Ecto neural progenitor cell (in vitro differentiated cells): ENCODE results near the gene TSPAN7.

Experiments
- DNase-seq: peaks from one replicate; pipeline ENCODE4 v3.0.0-alpha.2; 2018; ENCODE audit warnings: low spot score

The TSPAN7 gene

DNA sequence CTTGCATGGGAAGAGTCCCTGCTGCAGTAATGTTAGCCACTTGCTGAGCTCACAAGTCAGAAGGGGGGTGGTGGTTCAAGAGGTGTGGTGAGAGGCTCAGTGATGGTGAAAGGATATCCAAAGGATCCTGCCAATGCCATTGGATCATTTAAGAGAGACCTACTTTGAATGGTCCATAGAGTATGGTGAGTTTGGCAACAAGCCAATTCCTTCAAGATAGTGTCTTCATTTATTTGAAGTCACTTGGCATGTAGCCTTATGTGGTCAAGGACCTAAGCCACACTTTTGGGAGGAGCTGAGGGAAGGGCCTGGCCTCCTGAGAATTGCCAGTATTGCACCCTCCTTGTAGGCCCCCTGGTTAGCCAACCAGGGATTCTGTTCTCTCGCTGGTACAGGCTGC is 87.9 kb downstream of the TSPAN7 start:
- no peak for DNase-seq

DNA sequence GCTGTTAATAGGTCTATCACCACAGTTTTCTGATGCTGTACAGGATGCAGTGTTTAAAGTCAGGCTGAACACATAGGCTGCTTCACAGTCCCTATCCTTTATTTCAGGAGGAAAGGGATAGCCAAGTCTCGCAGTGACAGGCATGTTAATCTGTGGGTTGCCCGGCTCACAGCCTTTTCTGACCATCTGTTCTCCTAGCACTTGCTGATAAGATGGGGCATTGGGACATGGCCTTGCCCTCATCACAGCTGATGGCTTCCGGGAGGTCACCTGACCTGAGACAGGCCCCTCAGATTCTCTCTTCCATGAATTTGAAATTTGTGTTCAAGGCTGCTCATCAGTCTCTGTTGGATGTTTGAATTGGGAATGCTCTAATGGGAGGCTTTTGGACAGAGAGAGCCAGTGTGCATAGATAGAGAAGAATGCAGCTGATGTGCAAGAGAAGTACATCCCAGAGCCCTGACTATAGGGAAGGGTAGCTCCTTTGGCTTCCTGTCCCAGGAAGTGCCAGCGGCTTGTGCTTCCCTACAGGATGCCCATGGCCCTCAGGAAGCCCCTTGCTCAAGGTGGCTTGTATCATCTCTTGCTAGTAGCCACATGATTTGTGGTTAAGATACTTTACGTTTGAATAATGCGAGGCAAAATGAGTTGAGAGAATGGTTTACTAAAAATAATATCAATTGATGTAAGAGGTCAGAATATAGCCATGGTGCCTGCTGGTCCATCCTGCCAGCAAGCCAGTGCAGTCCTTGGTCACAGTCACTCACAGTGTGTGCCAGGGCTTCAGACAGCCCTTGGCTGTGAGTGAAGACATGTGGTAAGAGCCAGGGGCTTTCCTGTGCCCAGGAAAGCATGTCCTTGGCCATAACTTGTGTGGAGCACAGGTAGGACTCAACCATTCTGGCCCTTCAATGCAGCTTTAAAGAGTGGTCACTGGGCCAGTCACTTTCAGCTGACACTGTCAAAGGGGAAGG is 88.6 kb downstream of the TSPAN7 start:
- DNase-seq, result no peak

GRCh38 chrX:38651625-38652601 is 90.6 kb downstream of the TSPAN7 start:
- no peak for DNase-seq

DNA sequence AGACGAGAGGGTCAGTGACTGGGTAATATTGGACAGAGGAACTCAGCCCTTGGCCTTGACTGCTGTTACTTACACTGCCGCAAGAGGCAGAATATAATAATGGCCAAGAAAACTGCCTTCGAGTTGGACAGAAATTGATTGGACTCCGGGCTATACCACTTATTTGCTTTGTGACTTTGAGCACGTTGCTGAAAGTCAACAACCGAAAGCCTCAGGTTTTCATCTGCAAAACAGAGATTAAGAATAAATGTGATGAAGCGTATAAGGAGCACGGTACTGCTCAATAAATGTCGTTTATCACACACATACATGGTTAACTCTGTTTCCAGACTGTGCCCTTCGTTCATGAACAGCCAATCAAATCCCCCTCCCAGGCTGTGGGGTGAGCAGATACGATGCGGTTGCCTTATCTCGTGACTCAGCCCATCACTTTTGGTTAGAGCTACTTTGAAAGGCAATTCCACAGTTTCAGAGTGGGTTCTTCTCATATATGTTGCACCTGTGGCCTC is 91.6 kb downstream of the TSPAN7 start:
- no peak for DNase-seq

GRCh38 chrX:38654302-38654701 is 93.0 kb downstream of the TSPAN7 start:
- no peak for DNase-seq

DNA sequence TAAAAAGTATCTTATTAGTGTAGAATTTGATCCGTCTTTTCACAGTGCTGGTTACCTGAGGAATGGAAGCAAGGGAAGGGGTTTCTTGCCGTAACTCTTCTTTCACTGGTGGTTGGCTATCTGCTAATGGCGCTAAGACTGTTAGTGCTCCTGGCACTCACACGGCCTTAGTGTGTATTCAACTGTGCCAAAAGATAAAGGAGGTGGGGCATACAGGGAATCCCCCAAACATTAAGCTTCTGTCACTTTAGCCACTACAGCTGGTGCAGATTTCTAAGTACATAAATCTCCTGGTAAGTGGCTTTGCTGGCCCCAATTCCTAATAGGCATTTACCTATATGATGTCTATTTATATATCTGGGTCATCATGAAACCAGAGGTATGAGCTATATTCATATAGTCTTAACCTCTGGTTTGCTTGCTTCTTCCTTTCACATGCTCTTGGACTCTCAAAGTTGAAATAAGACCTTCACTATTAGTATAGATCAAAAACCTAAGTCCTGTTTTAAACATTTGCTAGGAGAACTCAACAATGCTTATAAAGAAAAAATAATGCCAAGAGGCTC is 95.1 kb downstream of the TSPAN7 start:
- DNase-seq, result no peak

GRCh38 chrX:38657562-38657961 is 96.2 kb downstream of the TSPAN7 start:
- no peak for DNase-seq

GRCh38 chrX:38660395-38661102 is 99.2 kb downstream of the TSPAN7 start:
- no peak for DNase-seq

DNA sequence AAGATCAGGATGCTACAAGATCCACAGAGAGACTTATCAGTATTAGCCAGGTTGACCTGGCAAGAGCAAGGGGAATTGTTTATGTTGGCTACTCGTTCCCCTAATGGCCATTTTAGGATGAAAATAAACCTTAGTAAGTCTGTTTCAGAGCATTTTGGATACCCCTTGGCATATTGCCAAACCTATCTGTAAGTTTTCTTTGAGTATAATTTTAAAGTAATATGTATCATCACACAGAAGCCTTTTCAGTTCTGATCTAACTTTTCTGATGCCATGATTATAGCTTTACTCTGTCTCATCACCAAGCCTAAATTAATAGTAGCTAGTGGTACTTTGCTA is 99.7 kb downstream of the TSPAN7 start:
- DNase-seq, result no peak

- DNase-seq, result no peak
Observed at GRCh38 chrX:38661561-38661960, 100.2 kb downstream of the TSPAN7 start.

- DNase-seq, result no peak
Observed at GRCh38 chrX:38662640-38663039, 101.3 kb downstream of the TSPAN7 start.

DNA sequence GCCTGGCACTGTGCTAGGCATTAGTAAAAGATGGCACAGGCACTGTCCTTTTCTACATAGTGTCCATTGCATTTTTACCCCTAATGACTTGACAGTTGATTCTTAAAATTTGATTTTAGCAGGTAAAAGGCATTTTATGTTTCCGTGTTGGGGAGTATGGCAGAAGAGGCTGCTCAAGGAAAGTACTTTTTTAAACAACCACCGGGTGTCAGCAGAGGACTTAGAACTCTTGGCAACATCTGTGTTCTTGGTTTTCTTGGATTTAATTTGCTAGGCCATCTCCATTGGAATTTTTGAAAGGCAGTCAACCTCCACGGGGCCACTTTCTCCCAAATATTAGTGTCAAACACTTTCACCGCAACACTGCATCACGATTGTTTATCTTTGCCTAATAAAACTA is 102.9 kb downstream of the TSPAN7 start:
- no peak for DNase-seq

GRCh38 chrX:38666909-38667308 is 105.6 kb downstream of the TSPAN7 start:
- no peak for DNase-seq

DNA sequence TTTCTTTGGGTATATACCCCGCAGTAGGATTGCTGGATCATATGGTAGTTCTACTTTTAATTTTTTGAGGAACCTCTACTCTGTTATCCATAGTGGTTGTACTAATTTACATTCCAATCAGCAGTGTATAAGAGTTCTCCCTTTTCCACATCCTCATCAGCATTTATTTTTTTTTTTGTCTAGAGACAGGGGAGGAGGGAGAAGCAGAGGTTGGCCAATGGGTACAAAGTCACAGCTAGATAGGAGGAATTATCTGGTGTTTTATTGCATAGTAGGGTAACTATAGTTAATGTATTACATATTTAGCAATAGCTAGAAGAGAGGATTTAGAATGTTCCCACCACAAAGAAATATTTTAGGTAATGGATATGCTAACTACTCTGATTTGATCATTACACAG is 107.4 kb downstream of the TSPAN7 start:
- DNase-seq, result no peak

- DNase-seq, result no peak
Observed at GRCh38 chrX:38669428-38669827, 108.1 kb downstream of the TSPAN7 start.

DNA sequence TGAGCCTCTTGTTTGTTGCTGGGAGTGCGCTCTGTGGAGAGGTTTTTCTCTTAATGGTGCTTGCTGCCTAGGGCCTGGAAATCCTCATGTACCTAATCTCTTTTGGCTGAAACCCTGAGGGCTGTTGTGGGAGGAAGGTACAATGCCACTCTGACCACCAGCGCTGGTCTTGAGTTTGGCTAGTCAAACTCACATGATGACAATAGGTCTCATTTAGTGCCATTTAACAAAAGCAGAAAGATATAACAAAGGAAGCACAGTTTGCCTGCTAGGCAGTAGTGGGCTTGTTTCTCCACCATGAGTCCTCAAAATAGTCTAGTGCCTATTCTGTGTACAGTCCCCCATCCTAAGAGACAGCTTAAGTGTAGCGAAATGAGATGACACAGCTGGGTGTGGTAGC is 111.3 kb downstream of the TSPAN7 start:
- no peak for DNase-seq

GRCh38 chrX:38675856-38676255 is 114.5 kb downstream of the TSPAN7 start:
- no peak for DNase-seq

DNA sequence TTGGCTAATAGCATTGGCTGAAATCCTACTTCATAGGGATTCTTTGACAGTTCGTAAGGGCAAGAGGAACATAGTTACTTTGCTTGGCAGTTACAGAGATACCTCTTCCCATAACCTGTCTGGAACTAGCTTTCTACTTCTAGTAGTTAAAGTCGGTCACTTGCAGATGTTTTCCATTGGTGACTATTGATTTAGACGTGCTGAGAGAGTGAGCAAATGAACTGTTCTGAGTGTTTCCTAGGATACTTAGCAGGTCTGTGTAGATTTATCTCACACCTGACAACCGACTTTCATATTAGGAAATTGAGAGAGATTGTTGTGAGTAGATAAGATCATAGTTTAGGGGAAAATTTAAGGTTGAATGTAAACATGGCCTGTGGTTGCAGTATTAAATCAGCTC is 116.8 kb downstream of the TSPAN7 start:
- DNase-seq, result no peak

DNA sequence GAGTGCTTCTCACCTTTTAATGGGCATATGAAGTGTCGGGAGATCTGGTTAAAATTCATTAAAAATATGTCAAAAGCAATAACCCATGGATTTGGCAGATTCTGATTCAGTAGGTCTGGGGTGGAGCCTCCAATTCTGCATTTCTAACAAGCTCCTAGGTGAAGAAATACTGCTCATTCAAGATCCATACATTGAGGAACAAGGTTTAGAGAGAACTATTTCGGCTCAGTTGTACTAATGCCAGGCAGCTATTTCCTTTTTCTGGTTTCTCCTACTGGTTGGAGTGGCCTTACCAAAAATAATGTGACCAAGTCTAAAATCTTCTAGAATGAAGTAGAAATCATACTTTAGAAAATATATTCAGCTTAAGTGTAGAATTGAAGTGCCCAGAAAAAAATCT is 117.5 kb downstream of the TSPAN7 start:
- no peak for DNase-seq

- no peak for DNase-seq
Observed at GRCh38 chrX:38679695-38680094, 118.4 kb downstream of the TSPAN7 start.

- DNase-seq, result no peak
Observed at GRCh38 chrX:38682095-38682494, 120.8 kb downstream of the TSPAN7 start.

GRCh38 chrX:38692961-38693360 is 131.6 kb downstream of the TSPAN7 start:
- DNase-seq, result no peak
